GM19455 (cell line): Measurements from ENCODE around the gene SPRY4.
"Not testable (repeated sequence)": the region's sequence is repeated elsewhere in the genome, so short reads cannot be mapped to it uniquely, and the experiment has no call there.

Source experiments
- ATAC-seq: cut with Tn5 transposase; IDR thresholded peaks from one replicate; pipeline ENCODE4 v1.9.1; 2021; ENCODE audit not compliant: unreplicated experiment

Gene SPRY4

DNA sequence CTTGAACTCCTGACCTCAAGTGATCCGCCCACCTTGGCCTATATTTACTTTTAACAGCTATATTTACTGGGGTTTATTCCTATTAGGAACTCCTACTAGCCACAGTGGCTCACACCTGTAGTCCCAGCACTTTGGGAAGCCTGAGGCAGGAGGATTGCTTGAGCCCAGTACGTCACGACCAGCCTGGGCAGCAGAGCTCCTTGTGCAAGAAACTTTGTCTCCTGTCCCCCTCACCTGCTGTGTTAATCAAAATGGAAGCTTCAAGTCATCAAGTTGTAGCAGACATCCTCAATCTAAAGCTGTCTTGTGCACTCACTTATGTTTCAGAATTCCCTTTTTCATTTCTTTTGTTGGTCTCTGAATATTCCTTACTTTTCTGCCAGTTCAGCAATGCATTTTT lies 15.0 kb upstream of the SPRY4 start:
- no peak for ATAC-seq

DNA sequence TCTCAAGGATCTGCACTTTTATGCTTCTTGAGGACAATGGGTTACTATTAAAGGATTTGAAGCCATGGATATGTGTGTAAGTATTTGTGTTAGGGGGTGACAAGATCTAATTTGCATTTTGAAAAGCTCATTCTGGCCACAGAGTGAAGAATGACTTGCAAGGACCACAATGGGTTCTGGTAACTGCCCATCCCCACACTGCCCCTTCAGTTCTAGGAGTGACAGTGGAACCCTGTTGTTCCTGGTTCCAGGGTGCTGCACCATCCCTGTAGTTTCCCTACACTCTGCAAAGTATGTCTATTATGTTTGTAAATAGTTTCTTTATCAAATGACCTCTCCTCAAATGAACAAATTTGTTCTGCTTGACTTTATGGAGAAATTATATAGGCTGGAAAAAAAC lies 9.7 kb upstream of the SPRY4 start:
- ATAC-seq: no peak

DNA sequence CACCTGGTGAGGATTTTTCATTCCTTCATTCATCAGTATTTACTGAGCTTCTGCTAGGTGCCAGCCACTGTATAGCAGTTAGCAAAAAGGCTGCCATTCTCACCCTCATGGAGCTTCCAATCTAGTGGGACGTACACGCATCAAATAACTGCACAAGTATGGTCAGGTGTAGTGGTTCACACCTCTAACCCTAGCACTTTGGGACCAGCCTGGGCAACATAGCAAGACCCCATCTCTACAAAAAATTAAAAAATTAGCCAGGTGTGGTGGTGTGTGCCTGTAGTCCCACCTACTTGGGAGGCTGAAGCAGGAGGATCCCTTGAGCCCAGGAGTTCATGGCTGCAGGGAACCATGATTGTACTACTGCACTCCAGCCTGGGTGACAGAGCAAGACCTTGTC lies 8.9 kb upstream of the SPRY4 start:
- not testable (repeated sequence) for ATAC-seq

DNA sequence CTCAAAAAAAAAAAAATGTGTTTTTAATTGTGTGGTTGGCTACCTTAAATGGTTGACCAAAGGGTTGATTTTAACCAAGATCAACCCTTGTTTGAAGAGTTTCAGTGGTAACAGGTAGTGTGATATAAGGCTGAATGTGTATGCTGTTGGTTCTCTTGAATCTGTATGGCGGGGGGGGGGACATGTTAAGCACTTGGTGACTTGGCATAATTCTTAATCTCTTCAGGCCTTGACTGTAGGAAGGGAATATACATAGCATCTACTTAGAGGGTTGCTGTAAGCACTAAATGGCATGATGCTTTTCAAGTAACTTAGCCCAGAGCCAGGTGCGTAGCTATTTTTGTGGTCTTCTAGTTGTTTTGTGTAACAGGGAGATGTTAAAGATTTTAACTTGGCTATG lies 5.6 kb upstream of the SPRY4 start:
- no peak for ATAC-seq

DNA sequence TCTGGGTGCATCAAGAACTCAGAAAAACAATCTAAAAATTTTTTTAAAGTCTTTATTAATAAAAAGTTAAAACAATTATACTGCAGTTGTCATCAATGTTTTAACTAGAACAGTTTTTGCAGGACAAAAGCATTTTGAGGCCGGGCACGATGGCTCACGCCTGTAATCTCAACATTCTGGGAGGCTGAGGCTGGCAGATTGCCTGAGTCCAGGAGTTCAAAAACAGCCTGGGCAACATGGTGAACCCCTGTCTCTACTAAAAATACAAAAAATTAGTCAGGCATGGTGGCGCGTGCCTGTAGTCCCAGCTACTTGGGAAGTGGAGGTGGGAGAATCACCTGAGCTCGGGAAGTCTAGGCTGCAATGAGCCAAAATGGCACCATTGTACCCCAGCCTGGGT lies 5.2 kb upstream of the SPRY4 start:
- no peak for ATAC-seq

DNA sequence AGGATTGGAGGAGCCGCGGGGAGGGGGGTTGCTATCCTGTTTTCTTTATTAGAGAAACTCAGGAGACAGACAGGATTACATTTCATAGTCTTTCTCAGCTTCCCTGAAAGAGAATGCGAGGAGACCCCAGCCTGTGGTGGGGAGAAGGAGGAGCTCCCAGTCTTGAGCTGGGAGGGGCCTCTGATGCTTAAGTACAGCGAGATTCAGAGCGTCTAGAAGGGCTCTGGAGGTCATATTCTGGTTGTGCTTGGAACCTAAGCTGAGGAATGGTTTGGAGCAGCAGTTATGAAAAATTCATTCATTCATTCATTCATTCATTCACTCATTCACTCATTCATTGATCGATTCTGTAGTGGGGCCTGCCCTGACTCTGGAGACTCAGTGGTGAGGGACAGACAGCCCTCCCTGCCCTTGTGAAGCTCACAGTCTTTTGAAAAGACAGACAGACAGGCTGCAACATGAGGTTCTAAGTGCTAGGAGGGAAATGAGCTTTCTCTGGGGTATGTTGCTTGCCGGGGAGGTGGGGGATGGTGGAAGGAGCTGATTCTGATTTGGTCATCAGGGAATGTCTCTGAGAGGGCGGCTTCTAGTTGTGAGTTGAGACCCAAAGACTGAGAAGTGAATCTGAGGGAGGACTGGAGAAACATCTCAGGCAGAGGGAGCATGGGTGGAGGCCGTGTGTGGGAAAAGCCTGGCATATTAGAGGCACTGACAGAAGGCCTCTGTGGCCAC lies 2.5 kb upstream of the SPRY4 start:
- ATAC-seq: no peak

DNA sequence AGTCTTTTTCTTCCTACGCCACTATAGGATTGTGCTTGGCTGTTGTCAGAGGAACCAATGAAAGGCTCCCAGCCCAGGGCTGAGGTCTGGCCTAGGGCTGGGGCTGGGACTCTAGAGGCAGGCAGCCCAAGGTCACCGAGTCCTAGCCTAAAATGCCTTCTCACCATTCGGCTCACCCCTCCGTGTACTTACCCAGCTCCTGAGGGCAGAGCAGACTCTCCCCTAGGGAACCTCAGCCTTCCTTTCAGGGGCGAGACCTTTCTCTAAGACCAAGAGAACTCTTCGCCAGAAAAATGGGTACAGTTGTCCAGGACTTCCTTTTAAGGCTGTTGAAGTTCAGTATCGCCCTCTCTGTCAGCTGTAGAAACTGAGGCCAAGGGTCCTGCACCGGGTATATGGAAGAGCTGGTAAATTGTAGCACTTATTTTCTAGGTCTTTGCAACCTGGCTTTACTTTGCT lies 1.7 kb upstream of the SPRY4 start:
- ATAC-seq: no peak

DNA sequence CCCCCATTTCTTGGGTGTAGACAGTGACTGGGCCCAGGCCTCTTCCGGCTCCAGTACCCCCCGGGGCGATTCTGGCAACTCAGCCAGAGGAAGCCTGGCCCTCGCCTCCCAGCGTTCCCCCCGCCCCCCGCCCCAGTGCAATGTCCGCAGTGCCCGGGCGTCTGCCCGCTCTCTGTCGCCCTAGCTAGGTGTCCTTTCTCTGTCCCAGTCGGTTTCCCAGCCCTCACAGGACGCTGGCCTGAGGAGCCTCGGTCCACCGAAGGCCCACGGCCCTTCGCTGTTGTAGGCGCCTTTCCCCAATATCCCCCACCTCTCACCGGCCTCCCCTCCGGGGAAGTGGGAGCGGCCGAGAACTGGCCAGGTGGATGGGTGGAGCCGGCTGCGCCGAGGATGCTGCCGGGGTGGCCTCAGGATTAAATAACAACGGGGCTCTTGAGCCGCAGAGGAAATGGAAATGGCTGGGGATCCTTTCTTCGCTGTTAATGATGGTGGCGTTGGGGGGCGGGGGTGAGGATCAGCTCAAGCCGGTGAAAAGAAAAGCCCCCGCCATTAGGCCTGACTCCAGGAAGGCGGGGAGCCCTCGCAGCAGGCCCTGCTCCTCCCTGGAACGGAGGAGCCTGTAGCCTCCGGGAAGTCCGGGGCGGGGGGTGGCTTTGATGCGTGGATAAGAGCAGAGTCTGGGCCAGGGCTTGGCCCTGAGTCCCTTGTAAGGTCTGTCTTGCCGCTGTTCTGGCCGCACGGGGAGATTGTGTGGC lies 1.1 kb upstream of the SPRY4 start:
- no peak for ATAC-seq

DNA sequence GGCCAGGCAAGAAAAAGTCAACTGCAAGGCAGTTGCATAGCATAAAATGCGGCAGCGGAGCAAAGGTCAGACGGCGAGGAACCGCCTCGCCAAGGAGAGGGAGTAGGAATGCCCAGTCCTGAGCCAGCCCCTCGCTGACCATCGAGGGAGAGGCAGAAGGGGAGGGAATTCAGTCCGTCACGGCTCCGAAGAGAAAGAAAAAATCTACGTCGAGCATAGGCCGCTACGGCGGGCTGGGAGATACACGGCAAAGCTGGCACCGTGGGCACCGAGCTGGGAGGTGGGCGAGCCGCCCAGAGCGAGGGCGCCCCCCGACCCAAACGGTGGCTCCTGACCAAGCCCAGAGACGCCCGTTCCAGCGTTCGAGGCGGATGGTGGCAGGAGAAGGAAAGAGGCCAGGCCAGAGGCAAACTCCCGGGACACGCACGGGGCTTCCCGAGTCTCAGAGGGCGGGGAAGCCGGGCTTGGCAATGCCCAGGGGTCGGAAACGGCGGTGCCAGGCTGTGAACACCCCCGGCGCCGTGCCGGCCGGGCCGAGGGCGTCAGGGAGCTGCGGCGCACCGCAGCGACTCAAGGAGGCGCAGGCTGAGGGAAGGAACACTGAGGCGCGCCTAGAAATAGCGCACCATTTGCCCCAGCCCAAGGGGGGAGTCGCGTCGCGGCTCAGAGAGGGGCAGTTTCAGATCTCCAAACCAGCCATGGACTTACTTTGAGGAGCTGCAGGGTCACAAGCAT lies 518 bp downstream of the SPRY4 start:
- ATAC-seq: peak; percentile 44

DNA sequence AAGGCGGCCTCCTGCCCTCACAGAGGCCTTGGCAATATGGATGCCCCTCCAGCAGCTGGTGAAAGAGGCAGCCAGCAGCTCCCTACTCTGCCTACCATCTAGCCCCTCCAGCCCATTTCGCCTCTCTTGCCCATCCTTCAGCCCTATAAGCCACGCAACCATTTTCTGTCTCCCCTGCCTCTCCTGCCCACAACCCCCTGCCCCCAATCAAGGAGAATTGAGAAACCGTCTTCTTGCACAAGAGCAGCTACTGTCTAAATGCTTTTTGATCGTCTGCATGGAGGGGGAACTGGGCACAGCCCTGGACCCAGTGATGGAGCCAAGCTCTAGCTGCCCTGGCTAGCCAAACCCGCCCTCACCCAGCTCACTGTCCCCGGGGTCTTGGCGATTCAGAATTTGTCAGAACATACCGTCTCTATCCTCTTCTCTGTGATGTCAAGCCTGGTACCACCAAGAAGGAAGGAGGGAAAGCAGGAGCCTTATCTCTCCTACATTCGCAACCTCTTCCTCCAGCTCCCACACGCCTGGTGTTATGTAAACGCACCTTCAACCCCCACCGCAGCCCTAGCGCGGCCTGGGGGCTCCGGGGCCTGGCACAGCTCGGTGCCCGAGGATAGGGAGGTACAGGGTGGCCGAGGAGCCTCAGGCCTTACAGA lies 1.2 kb downstream of the SPRY4 start:
- no peak for ATAC-seq

DNA sequence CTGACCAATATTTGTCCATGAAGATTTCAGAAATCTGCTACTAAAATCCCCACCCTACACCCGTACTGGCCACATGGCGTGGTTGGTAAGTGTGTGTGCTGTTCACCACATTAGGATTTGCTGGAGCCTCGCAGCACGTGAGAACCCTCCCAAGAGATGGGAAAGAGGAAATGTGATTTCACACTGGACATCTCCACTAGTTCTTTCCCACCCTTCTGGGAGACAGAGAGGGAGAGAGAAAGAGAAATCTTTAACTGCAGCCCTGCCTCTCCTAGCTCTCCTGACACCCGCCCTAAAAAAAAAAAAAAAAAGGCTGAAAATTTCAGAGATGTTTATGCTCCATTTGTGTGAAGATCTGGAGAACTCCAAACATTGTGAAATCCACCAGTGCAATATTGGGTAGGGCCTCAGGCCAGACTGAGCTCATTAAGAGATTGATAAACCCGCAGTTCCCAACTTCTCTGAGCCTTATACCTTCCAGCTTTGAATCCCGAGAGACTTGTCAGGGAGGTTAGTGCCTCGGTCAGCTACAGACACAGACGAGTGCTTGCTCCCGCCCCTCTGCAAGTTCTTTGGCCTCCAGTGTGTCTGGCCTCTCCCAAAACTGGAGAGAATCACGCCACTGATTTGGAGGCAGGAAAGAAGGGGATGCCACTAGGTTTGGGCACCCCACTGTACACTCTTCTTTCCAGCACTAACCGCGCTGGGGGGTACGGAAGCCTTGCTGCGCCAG lies 1.9 kb downstream of the SPRY4 start:
- ATAC-seq: no peak

DNA sequence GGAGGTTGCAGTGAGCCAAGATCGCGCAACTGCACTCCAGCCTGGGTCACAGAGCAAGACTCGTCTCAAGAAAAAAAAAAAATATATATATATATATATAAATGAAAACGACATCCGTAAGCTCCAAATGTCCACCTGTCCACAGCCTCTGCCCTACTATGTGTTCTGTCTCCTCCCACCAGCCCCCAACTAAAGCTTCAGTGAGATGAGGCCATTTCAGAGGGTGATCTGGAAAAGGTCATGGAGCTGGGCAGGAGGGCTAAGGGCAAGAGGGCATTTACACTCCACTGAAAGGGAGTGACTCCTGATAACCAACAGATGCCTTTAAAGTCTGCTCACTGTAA lies 2.4 kb downstream of the SPRY4 start:
- ATAC-seq: no peak

DNA sequence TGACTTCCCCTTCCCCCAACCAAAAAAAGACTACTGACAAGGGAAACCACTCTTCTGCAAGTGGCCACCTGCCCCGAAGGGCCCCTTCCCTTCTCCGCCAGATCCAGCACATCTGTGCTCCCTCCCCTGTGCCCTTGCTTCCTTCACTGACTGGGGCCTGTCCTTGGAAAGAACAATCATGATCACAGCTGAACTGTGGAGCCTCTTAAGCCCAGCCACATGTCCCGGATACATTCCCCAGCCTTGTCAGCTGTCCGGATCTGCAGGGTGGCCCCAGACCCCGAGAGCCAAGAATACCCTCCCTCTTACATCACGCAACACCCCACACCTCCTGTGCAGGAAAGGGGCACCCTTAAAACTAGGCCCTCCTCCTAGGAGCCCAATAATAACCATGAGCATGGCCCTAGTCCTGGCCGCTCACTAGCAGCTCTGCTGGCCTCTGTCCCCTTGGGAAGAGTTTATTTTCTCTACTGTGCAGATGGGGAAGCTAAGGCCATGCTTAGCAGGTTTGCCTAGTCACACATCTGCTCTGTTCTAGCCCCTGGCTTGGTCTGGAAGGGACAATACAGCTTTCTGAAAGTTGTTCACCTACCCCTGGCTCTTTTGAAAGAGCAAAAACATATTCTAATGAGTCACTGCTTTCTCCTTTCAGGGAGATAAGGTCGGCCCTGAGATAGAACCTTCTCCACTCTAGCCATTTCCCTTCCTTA lies 3.8 kb downstream of the SPRY4 start:
- ATAC-seq: no peak

DNA sequence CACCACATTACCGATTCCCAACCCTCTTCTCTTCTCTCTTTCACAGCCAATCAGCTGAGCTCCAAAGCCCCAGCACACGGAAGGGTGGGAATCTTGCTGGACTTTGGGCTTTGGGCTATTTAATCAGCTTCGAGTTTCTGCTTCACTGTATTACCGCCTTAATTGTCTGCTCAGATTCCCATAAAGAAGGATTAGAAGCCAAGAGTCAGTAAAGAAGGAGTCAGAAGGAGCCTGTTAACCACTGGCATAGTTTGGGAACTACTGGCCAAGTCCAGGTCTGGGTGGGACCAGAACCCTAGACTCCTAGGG lies 4.4 kb downstream of the SPRY4 start:
- no peak for ATAC-seq

DNA sequence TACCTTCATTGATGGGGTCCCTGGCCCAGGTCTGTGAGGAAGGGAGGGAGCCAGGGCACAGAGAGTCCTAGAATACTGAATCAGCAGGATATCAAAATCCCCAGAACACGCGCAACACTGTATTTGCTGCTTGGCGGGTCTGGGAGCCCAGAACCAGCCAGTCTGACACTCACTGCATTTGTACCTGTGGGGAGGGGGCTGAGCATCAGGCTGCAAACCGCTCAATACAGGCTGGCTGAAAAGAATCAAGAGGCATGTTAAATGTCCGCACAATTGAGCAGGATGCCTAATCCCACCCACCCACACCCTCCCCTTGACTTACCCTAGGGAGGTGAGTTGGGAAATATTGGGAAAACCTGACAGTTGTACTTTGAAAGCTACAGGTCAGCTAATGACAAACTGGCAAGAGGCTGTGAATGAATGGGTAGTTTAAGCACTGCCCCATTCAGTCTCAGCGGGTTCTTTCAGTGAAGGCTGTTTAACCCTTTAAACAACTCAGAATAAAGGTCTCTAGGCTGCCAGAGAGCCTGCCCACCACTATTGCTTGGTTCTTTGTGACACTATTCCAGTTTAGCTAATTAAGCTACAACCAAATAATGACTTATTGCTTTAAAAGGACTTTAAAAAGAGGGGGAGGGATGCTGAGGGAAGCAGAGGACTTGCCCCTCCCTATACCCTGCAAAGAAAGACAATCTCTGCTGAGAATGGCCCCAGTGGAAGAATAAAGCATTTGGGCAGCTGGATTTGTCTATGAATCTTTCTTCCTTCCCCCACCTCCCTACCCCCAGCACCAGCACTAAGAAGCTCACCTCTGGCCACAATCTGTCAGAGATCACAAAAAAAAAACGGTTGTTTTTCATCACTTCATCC lies 5.0 kb downstream of the SPRY4 start:
- no peak for ATAC-seq

DNA sequence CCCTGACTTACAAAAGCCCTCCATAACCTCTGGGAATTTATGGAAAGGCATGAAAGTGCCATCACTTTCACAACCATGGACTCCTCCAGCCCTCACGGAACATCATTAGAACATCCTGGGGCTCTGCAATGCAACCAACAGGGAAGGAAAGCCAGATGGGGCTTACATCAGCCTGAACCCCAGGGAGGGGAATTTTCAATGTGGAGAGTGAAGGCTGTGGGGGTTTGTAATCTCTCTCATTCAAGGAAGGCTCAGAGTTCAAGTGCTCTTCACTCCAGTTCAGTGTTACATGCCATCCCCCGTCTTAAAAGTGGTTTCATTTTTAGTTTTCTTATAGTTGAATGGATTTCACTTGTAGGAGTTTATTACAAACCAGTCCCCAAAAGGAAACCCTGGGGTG lies 5.7 kb downstream of the SPRY4 start:
- no peak for ATAC-seq

DNA sequence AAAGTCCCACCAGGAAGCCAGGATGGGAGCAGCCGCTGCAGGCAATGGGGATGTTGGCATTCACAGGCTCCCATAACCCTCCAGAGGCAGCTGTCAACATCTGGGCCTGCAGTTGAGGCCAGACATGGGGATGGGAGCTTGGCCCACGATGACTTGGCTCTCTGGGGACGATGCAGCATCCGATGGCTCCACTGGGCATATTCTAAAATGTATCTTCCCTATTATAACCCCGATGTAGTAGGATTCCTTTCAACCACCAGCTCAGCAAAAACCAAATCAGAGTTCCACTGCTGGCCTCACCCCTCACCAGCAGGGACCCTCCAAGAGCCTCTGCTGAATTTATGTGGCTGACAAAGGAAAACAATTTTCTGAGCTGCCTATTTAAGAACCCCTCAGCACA lies 7.1 kb downstream of the SPRY4 start:
- no peak for ATAC-seq

DNA sequence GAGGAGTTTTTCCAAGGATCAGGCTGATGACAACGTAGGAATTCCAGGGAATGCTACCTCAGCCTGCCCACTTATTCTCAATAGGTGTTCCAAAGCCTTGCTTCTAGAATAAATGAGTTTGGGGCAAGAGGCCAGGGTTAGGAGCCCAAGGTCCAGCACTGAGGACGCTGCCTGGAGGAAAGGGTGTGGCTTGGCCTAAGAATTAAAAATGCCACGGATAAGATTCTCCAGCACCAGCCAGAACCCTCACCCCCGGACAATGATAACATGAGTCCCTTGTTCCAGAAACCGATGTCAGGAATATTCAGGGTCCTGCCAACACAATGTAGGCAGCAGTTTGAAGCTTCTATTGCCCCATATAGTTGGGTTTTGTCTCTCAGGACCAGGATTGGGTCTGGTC lies 7.6 kb downstream of the SPRY4 start:
- ATAC-seq: no peak

DNA sequence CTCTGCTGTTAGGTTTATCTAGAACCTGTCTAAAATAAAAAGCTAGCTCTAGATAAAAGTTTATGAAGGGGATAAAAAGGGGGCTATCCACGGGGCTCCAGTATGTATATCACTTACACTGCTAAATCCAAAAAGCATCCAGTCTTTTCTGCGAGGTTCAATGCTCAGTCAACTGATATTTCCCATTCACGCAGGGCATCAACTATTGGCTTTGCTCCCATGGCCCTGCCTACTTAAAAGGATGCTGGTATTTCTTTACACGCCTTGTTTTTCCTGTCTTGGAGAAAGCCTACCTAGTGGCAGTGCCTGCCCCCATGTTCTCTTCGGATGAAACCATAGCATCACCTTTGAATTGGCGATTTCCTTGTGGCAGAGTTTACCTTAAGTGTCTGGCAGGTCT lies 8.1 kb downstream of the SPRY4 start:
- no peak for ATAC-seq

DNA sequence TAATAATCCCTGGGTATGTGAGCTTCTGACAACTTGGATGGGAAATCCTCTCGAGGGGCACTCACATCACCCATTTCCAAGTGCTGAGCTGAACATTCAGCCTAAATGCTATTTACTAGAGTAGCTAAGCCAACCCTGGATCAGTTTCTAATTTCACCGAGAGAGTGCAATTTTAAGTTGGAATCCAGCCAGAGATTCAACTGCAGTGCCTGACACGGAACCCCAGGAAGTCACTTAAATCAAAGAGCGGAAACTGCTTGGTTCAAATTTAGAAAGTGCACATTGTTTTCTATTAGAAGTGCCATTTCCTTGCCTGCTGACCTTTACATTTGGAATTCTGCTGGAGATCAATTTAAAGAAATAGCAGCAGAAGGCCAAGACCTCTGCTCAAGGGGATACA lies 8.8 kb downstream of the SPRY4 start:
- no peak for ATAC-seq
